NCI-H2171 treated with DMSO at 0.1 percent for 48 hours (cell line): Measurements from ENCODE around the gene GABRG3.

Experiments
- DNase-seq: peaks from one replicate; lab custom pipeline; 2025; lab: John Stamatoyannopoulos, UW

The GABRG3 gene

GRCh38 chr15:26970712-26971210 is at the start of gene GABRG3:
Gene GABRG3 (plus strand): TSS chr15:26971181.
- no peak for DNase-seq

GRCh38 chr15:26921433-26921832 is 49.5 kb upstream of the GABRG3 start:
- DNase-seq, result no peak

DNA sequence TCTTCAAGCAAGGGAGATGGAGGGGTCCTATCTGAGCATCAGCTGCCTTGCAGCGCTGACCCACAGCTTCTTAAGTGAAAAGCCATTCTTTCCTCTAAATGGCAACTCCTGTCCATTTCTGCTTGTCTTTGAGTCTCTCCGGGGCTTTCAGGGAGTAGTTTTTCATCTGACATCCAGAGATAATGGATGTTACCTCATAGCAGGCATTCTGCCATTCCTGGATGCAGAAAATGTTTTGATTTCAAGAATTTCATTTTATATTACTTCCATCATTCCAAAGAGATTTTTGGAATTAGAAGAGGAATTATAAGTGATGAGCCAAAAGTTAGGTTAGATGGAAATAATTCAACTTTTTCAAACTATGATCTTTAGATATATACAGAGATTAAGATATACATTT is 44.9 kb upstream of the GABRG3 start:
- no peak for DNase-seq

DNA sequence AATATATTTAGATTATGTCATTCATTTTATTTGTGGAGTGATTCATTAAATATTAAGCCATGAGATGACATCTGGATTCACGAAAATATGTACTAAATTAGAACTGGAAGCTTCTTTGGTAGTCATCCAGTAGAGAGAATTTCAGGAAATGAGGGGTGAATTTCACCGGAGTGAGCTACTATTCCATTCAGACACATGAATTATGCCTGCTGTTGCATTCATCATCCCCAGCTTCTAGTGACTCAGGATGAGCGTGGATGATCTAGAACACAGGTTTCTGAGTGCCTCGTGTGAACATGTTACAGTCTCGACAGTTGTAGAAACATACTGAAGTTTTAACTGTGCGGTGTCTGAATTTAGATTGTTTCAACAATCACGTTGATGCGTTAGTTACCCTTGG is 42.9 kb upstream of the GABRG3 start:
- DNase-seq, result no peak

DNA sequence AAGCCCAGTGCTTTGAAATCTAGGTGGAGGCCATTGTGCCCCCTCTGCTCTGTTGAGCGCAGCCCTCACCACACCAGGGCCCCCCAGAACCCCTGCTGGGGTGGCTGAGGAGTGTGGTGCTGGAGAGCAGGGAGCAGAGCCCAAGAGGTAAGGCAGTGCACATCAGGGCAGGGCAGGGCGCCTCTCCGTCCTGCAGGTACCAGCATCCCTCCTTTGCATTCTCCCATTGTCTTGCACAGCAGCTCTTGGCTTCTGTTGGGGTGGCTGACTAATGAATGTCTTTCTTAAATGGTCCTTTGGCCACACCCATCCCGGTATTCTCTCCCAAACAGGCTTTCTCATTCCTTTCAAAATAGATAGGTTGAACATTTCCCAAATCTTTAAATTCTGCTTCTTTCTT is 41.4 kb upstream of the GABRG3 start:
- DNase-seq, result no peak

GRCh38 chr15:26934848-26935247 is 36.1 kb upstream of the GABRG3 start:
- DNase-seq, result no peak

DNA sequence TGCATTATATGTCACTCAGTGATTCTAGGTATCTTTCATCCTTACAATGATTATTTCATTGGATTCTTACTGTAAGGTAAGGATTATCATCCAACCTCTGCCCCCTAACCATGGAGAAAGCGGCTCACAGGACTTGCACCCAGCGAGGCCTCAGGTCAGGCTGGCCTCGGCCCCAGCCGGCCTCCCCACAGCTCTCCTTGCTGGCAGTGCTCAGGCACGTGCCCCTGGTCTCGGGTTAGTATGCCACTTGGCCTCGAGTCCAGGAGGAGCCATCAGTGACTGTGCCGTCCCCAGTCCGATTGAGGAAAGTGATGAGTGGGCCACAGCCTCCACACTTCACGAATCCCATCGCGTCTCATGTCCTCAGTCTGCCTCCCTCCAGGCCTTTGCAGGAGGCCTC is 35.7 kb upstream of the GABRG3 start:
- no peak for DNase-seq

DNA sequence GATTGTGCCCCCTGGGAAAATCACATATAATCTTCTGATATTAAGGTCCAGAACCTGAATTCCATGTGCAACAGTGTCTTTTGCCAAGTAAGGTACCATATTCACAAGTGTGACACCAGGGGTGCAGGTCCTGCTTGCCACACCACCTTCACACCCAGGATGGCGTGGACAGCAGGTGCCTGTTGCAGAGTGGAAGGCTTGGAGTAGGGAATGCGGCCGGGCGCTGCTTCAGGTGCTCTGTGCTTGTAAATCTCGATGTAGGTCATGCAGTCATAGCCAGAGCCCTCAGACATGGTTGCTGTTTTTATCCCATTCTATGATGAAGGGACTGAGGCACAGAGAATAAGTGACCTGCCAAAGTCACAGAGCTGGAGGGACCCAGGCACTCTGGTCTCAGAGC is 34.5 kb upstream of the GABRG3 start:
- no peak for DNase-seq

- no peak for DNase-seq
Observed at GRCh38 chr15:26937134-26937533, 33.8 kb upstream of the GABRG3 start.

- no peak for DNase-seq
Observed at GRCh38 chr15:26939398-26939797, 31.6 kb upstream of the GABRG3 start.

DNA sequence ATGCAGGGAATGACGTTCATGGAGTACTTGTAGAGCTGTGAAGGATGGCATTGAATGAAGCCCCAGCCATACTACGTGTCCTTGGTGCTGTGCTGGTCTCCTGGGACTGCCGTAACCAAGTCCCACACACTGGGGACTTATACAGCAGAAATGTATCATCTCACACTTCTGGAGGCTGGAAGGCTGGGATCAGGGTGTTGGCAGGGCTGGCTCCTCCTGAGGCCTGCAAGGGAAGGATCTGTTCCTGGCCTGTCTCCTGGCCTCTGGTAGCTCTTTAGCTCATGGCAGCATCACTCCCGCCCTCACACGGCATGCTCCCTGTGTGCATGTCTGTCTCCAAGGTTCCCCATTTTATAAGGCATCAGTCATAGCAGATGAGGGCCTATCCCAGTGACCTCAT is 29.5 kb upstream of the GABRG3 start:
- no peak for DNase-seq

GRCh38 chr15:26943866-26944265 is 27.1 kb upstream of the GABRG3 start:
- DNase-seq, result no peak

- no peak for DNase-seq
Observed at GRCh38 chr15:26945046-26945445, 25.9 kb upstream of the GABRG3 start.

DNA sequence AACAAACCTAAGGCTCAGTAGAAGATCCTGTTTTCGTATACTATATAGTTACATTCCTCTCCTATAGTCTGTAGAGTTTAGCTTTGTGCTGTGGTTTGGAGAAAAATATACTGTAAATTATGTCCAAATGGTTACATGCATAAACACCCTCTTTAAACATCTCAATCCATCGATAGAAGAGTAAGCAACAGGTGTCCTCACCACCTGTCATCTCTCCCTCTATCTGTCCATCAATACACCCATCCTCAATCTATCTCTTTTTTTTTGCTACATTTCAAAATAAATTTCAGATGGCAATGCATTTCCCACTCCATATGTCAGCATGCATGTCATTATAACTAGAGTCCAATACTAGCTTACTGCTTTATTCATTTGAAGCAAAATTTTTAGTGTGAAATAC is 21.0 kb upstream of the GABRG3 start:
- no peak for DNase-seq

- no peak for DNase-seq
Observed at GRCh38 chr15:26954403-26954802, 16.6 kb upstream of the GABRG3 start.

GRCh38 chr15:26967719-26968269 is 3.2 kb upstream of the GABRG3 start:
- no peak for DNase-seq

DNA sequence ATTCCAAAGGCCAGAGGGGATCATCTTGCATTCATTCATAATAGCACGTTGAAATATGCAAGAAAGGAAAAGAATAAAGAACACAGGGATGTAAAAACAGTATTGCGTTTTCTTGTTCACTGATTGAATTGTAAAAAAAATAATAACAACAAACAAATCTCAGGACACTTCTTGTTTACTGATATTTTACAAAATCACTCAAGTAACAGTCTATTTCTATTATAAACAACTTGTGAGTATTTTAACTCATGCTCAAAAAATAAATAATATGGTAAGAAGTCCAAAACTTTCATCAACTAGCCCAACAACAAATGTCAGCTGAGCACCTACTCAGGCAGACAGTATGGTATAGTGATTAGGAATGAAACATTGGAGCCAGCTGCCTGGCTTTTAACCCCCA is 2.2 kb upstream of the GABRG3 start:
- DNase-seq, result no peak

- DNase-seq, result no peak
Observed at GRCh38 chr15:26971271-26972018, 464 bp downstream of the GABRG3 start.

DNA sequence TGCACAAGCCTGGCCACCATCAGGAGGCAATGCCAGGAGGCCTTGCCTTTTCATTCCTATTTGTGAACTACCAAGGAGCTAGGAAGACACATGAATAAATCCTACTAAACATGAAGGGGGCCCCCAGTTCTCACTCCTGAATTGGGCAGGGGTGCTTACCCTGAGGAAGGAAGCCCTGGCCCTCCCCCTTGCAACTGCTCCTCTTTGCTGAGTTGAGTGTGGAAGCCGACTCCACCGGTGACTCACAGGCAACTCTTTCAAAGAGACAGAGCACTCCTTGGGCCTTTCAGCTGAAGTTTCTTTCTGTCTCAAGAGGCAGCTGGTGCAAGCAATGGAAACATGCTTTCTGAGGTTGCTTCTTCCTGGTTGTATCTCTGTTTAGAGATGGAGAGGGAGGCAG is 1.7 kb downstream of the GABRG3 start:
- no peak for DNase-seq

GRCh38 chr15:26974120-26974780 is 3.3 kb downstream of the GABRG3 start:
- DNase-seq, result peak; percentile 51

DNA sequence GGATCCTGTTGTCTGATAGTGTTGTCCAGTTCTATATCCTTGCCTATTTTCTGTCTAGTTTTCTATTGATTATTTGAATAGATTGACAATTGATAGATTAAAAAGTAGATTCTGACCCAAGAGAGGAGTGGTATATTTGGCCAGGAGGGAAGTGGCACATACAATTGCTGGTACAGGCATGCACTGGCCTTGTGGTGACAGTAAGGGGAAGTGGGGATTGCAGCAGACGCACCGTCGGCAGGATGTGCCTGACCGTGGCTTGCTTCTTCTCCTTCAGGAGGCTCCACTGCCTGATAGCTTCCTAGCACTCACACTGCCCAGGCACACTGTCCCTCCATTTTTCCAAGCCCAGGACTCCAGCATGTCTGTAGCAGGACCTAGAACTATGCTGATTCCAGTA is 10.5 kb downstream of the GABRG3 start:
- DNase-seq, result no peak

DNA sequence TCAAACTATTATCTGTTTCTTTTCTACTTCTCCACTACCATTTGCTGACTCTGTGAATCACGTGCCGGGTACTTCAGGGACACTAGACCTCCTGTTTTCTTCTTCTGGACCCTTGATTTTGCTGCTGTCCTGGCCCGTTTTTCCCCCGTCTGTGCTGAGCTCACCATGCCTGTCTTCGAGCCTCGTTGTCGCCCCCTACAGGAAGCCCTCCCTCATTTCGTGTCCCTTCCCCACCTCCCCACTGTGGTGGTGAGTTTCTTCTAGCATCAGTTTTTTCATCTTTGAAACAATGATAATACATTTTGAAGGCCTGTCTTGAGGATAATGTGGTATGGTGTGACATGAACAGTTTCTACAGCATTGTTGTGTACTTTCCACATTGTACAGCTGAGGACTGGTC is 12.8 kb downstream of the GABRG3 start:
- no peak for DNase-seq

DNA sequence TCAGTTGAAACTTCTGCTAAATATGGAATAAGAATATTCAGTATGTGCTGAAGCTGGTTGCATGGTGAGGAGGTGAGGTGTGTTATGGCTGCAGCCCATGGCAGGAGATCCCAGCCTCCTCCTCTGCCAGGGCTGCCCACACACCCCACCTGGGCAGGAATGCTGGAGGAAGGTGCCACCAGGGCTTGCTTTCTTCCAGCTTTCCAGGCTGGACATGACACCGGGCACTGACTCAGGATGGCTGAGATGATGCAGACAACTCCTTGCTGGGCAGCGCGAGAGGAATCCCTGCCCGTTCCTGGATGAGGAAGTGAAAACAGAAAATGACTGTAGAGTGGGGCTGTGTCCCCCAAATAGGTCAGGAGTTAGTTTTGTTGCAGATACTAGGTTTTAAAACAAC is 14.1 kb downstream of the GABRG3 start:
- no peak for DNase-seq
